Fibroblast of the aortic adventitia (primary cell): ENCODE data around the gene YAE1. TPM values are rescaled to one million over a fixed set of nuclear protein-coding genes. Genes with fewer than 3 reads are reported as not detected.
A peak's percentile ranks its signal among the peaks of the same experiment; 100 is the strongest.

Experiments
- DNase-seq: peaks from one replicate; pipeline ENCODE4 v3.0.0-alpha.2; 2010; ENCODE audit warnings: low read depth
- H3K4me3 ChIP-seq: 2 replicates; pipeline ENCODE4 v1.5.1; 2011; ENCODE audit warnings: low read depth, mild to moderate bottlenecking, control low read depth, low read length, moderate library complexity
- CTCF ChIP-seq: IDR thresholded peaks from 2 replicates; pipeline ENCODE4 v1.5.1; 2011; ENCODE audit warnings: mild to moderate bottlenecking, low read length, control low read depth, inconsistent platforms; ENCODE audit not compliant: insufficient read depth
- total RNA-seq: library from RNA; depleted of rRNA; stranded (reverse); fragments of >200 nt; gene quantifications from 2 replicates; pipeline ENCODE4 v1.2.3, GENCODE V29; 2012; ENCODE audit warnings: low replicate concordance

The YAE1 gene
- total RNA-seq, 1 donor = 41.9 TPM

DNA sequence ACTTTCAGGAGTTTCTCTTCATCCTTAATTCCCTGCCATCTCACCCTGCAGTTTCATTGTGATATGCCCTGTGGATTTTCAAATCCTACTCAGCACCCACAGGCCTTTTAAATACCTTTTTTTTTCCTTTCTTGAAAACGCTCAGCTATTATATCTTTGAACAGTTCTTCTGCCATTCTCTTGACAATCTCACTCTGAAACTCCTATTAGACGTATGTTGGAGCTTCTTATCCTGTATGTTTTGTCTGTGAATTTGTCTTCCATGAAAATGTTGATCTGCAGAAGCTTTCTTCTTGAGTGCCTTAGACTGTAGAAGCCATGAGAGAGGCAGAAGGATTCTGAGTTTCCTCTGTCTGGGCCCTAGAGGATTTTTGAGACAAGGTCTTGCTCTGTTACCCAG lies 18.9 kb upstream of the YAE1 start:
- H3K4me3 ChIP-seq = no peak overlapping the region
- DNase-seq = no peak
- TF ChIP-seq CTCF = no peak

DNA sequence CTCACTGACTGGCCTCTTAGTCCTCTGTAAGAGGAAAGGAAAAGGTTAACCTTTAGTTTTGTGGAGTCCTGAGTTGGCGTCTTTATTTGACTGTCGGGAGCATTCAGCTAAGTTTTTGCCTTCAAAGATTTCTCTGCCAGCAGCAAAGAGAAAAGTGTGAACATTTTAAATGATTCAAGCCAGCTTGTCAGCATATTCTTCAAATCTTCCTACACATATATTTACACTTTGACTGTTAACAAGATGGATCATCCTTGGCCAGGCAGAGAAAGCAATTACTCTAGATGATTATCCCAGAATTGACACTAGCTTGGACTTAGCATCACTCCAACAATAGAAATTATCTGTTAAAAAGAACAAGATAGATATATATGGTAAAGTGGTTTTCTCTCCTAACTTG lies 15.8 kb upstream of the YAE1 start:
- H3K4me3 ChIP-seq = no peak overlapping the region
- no peak for DNase-seq
- no peak for TF ChIP-seq CTCF

GRCh38 chr7:39553436-39553835 lies 12.8 kb upstream of the YAE1 start:
- no peak overlapping the region for H3K4me3 ChIP-seq
- DNase-seq = no peak
- TF ChIP-seq CTCF = no peak

GRCh38 chr7:39554583-39555165 lies 11.5 kb upstream of the YAE1 start:
- H3K4me3 ChIP-seq = no peak overlapping the region
- no peak for TF ChIP-seq CTCF
- peak; percentile 20 for DNase-seq

GRCh38 chr7:39557222-39557621 lies 9.0 kb upstream of the YAE1 start:
- no peak for DNase-seq
- no peak overlapping the region for H3K4me3 ChIP-seq
- TF ChIP-seq CTCF = no peak

- no peak overlapping the region for H3K4me3 ChIP-seq
- DNase-seq = peak; percentile 16
- TF ChIP-seq CTCF = no peak
These were observed 8.3 kb upstream of the YAE1 start for GRCh38 chr7:39557911-39558310.

GRCh38 chr7:39560408-39560807 lies 5.8 kb upstream of the YAE1 start:
- DNase-seq = no peak
- H3K4me3 ChIP-seq = no peak overlapping the region
- no peak for TF ChIP-seq CTCF
